ENCODE measurements around the gene SVIL. TPM values are rescaled to one million over a fixed set of nuclear protein-coding genes. Genes with fewer than 3 reads are reported as not detected.

The SVIL gene
- polyA plus RNA-seq, 1 donor (not counting 4 experiments of a cell fraction or from before 2014, with no cell fraction given): 16.2 TPM

DNA sequence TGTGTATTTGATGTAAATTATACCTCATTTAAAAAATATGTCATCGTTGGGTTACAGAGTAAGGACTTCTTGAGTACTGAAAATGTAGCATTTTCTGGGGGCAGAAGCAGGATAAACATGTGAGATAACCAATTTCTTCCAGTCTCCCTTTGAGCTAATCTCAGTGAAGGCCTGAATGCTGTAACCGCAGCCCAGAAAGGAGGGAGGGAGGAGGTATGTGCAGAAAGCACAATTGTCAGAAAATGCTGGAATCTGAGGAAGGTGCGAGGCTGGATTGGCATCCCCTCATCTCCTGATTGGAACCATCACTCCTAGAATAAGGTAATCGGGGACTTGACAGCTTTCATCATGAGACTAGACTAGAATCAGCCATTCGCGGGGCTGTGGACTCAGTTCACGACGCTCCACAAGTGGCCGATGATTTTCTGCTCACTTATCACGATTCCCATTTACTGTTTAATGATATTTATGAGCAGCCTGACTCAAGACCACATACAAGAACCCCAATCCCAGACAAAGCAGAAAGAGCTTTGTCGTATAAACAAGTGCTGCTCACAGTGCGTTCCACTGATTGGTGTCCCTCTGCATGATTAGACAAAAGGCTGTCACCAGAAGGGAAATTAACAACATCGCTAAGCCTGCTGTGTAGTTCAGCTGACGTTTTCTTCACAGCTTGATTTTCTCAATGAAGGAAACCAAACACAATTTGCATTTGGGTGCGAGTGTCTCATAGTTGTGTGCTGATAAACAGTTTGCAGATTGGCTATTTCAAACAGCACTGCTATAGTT lies 93.2 kb downstream of the SVIL start:
- dilution Hi-C loops (cut with MboI; ENCODE audit: extremely low pct_ligation_motif_present, low sequenced_read_pairs): no loop called here
- Histone ChIP-seq H4K20me1 (ENCODE audit: control insufficient read depth, extremely low read depth, insufficient read depth, low read length) (no peaks in the 10 kb centered on the region), H3K4me3 (ENCODE audit: control insufficient read depth in 2 of 3, extremely low read depth in 1 of 3, insufficient read depth in 2 of 3, low read depth in 1 of 3, low read length in 3 of 3) (no peak overlapping the region), H3K27me3 (ENCODE audit: control insufficient read depth, extremely low read depth, insufficient read depth, low read length) (no peaks in the 10 kb centered on the region), H3K9me3 (ENCODE audit: control insufficient read depth, low read depth, low read length) (no peaks in the 10 kb centered on the region), H3K27ac (ENCODE audit: control insufficient read depth, insufficient read depth, low read length) (no peak overlapping the region), H3K4me1 (ENCODE audit: control insufficient read depth, extremely low read depth, insufficient read depth, low read length) (no peaks in the 10 kb centered on the region), H2AFZ (ENCODE audit: control insufficient read depth, low read length) (no peak overlapping the region), H3K36me3 (ENCODE audit: control insufficient read depth in 2 of 2, extremely low read depth in 1 of 2, insufficient read depth in 2 of 2, low read length in 2 of 2) (peaks cover 0 to 11% of the 10 kb centered on the region in 2 experiments), H3K4me2 (ENCODE audit: control insufficient read depth, extremely low read depth, insufficient read depth, low read depth, low read length) (no peak overlapping the region), H3K79me2 (ENCODE audit: control insufficient read depth, insufficient read depth, low read length) (no peaks in the 10 kb centered on the region), H3K9ac (ENCODE audit: control insufficient read depth, extremely low read depth, insufficient read depth, low read length) (no peak overlapping the region), H3K9me1 (ENCODE audit: control insufficient read depth, extremely low read depth, insufficient read depth, low read length) (no peaks in the 10 kb centered on the region)
- TF ChIP-seq, protein P1, sequence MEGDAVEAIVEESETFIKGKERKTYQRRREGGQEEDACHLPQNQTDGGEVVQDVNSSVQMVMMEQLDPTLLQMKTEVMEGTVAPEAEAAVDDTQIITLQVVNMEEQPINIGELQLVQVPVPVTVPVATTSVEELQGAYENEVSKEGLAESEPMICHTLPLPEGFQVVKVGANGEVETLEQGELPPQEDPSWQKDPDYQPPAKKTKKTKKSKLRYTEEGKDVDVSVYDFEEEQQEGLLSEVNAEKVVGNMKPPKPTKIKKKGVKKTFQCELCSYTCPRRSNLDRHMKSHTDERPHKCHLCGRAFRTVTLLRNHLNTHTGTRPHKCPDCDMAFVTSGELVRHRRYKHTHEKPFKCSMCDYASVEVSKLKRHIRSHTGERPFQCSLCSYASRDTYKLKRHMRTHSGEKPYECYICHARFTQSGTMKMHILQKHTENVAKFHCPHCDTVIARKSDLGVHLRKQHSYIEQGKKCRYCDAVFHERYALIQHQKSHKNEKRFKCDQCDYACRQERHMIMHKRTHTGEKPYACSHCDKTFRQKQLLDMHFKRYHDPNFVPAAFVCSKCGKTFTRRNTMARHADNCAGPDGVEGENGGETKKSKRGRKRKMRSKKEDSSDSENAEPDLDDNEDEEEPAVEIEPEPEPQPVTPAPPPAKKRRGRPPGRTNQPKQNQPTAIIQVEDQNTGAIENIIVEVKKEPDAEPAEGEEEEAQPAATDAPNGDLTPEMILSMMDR (optimal IDR thresholded peaks at IDR 0.05 in 1 of 3, IDR thresholded peaks at IDR 0.05 in 1 of 3, conservative IDR thresholded peaks at IDR 0.05 in 1 of 3; ENCODE audit: extremely low read depth in 1 of 3, insufficient read depth in 2 of 3, low read length in 3 of 3): no peak
- no peak for TF ChIP-seq EZH2 (IDR thresholded peaks at IDR 0.05; ENCODE audit: low read length)
- FAIRE-seq (no peak), DNase-seq (ENCODE audit: low read depth, low spot score) (no peak)

DNA sequence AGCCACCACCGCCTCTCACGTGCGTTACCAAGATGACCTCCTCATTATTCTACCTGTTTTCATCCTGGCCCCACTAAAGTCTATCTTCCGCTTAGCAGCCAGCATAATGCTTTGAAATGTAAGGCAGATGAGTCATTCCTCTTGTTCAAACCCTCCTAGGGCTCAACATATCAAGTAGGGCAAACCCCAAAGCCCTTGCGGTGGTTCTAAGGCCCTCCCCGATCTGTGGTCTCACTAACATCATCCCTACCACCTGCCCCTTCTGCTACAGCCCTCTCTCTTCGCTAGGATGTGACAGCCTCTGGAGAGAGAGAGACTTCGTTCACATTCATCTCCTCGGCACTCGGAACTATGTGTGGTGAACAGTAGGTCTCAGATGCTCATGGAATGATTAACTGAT lies 94.8 kb downstream of the SVIL start:
- no peaks in the 10 kb centered on the region for H3K79me2 ChIP-seq (ENCODE audit: control insufficient read depth, insufficient read depth, low read length)
- H3K27ac ChIP-seq (ENCODE audit: control insufficient read depth, insufficient read depth, low read length): no peak overlapping the region
- no peaks in the 10 kb centered on the region for H3K4me1 ChIP-seq (ENCODE audit: control insufficient read depth, extremely low read depth, insufficient read depth, low read length)
- dilution Hi-C loops (cut with MboI; ENCODE audit: extremely low pct_ligation_motif_present, low sequenced_read_pairs): no loop called here
- H3K9me1 ChIP-seq (ENCODE audit: control insufficient read depth, extremely low read depth, insufficient read depth, low read length): no peaks in the 10 kb centered on the region
- no peaks in the 10 kb centered on the region for H4K20me1 ChIP-seq (ENCODE audit: control insufficient read depth, extremely low read depth, insufficient read depth, low read length)
- no peak for TF ChIP-seq EZH2 (IDR thresholded peaks at IDR 0.05; ENCODE audit: low read length)
- TF ChIP-seq, protein P1 (optimal IDR thresholded peaks at IDR 0.05 in 1 of 3, IDR thresholded peaks at IDR 0.05 in 1 of 3, conservative IDR thresholded peaks at IDR 0.05 in 1 of 3; ENCODE audit: extremely low read depth in 1 of 3, insufficient read depth in 2 of 3, low read length in 3 of 3): no peak
- H3K36me3 ChIP-seq (ENCODE audit: control insufficient read depth in 2 of 2, extremely low read depth in 1 of 2, insufficient read depth in 2 of 2, low read length in 2 of 2): peaks cover 0 to 10% of the 10 kb centered on the region in 2 experiments
- H3K4me2 ChIP-seq (ENCODE audit: control insufficient read depth, extremely low read depth, insufficient read depth, low read depth, low read length): no peak overlapping the region
- no peaks in the 10 kb centered on the region for H3K9me3 ChIP-seq (ENCODE audit: control insufficient read depth, low read depth, low read length)
- H3K9ac ChIP-seq (ENCODE audit: control insufficient read depth, extremely low read depth, insufficient read depth, low read length): no peak overlapping the region
- no peak for FAIRE-seq
- DNase-seq (ENCODE audit: low read depth, low spot score): no peak
- H3K27me3 ChIP-seq (ENCODE audit: control insufficient read depth, extremely low read depth, insufficient read depth, low read length): no peaks in the 10 kb centered on the region
- no peak overlapping the region for H2AFZ ChIP-seq (ENCODE audit: control insufficient read depth, low read length)
- H3K4me3 ChIP-seq (ENCODE audit: control insufficient read depth in 2 of 3, extremely low read depth in 1 of 3, insufficient read depth in 2 of 3, low read depth in 1 of 3, low read length in 3 of 3): no peak overlapping the region

Data from keratinocyte (primary cell).